NCI-H526 (cell line): ENCODE data around the gene UCK1.

Source experiments
- DNase-seq, 2 experiments: peaks; one replicate each; lab custom pipeline; 2025; lab: John Stamatoyannopoulos, UW

UCK1 gene

DNA sequence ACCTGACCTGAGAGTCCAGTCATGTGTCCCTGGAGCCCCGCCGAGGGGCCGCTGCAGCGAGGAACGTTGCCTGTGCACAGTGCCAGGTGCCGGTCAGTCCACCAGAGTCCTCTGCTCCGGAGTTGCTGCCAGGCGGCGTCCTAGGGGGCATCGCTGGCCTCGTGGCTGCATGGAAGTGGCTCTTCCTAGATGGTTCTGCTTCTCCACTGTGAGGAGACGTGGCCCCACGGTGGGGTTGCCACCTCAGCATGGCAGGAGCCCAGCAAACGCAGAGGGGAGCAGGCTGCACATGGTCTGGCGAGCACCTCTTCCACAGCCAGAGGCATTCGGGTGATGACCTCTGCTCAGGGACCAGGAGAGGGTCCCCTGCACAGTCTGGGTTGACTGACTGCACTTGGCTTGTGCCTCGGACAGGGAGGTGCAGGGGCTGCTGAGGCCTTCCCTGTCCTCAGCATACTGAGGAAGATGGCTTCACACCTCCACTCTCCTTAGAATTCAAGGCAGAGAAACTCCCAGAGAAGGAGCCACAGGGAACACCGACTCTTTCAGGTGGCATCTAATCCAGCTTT, 54.2 kb downstream of the UCK1 start:
- no peak for DNase-seq

DNA sequence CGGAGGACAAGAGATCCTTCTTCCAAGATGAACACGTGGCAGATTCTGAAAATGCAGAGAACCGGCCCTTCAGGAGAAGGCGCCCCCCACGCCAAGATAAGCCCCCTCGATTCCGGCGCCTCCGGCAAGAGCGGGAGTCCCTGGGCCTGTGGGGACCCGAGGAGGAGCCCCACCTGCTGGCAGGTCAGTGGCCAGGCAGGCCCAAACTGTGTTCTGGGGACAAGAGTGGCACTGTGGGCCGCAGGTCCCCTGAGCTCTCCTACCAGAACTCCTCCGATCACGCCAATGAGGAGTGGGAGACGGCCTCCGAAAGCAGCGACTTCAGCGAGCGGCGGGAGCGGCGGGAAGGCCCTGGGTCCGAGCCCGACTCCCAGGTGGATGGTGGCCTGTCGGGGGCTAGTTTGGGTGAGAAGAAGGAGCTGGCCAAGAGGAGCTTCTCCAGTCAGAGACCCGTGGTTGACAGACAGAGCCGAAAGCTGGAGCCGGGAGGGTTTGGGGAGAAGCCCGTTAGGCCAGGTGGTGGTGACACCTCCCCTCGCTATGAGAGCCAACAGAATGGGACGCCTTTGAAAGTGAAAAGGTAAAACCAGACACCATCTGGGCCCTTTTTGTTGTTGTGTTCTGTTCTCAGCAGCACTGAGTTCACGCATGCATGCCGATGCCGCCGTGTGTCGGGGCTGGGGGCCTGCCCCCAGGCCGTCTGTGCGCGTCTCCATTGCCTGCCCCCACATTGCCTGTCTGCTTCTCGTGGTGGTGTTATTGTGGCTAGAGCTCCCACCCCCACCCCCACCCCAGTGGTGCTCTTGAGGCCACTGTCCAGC, 54.9 kb downstream of the UCK1 start:
- no peak for DNase-seq

DNA sequence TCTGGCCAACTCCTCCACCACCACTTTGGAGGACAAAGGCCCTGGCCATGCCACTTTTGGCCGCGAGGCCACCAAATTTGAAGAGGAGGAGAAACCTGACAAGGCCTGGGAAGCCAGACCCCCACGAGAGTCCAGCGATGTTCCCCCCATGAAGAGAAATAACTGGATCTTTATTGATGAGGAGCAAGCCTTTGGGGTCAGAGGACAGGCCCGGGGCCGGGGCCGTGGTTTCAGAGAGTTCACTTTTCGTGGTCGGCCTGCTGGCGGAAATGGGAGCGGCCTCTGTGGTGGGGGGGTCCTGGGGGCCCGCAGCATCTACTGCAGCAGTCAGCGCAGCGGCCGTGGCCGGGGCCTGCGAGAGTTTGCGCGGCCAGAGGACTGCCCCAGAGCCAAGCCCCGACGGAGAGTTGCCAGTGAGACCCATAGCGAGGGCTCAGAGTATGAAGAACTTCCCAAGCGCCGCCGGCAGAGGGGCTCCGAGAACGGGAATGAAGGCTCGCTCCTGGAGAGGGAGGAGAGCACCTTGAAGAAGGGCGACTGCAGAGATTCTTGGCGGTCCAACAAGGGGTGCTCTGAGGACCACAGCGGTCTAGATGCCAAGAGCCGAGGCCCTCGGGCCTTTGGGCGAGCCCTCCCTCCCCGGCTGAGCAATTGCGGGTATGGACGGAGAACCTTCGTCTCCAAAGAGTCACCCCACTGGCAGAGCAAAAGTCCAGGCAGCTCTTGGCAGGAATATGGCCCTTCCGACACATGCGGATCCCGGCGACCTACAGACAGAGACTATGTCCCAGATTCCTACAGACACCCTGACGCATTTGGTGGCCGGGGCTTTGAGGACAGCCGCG, 55.7 kb downstream of the UCK1 start:
- no peak for DNase-seq

DNA sequence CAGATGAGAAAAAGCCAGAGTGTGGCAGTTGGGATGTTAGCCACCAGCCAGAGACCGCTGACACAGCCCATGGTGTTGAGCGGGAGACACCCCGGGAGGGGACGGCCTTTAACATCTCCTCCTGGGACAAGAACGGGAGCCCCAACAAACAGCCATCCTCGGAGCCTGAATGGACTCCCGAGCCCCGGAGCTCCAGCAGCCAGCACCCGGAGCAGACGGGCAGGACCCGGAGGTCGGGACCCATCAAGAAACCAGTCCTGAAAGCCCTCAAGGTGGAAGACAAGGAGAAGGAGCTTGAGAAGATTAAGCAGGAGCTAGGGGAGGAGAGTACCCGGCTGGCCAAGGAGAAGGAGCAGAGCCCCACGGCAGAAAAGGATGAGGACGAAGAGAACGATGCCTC, 56.4 kb downstream of the UCK1 start:
- no peak for DNase-seq

DNA sequence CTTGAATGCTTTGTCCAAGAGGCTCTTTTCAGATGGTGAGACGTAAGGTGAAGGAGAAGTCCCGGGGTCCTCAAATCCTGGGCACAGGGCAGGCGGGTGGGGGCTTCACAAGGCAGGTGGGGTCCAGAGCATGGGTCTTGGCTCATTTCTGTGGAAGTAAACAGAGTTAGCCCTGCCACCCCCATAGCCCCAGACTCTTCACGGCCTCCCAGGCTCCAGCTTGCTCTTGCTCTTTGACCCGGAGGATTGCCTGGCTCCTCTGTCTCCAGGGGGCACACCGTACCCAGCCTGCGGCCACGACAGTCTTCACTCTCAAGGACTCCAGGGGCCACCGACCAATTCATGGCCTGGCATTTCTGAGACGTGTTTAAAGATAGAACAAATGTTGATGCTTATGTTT, 57.2 kb downstream of the UCK1 start:
- no peak for DNase-seq
